HG02798 (cell line): Measurements from ENCODE around the gene NFIB.

Source experiments
- ATAC-seq: cut with Tn5 transposase; IDR thresholded peaks from one replicate; pipeline ENCODE4 v1.9.1; 2021; ENCODE audit warnings: mild to moderate bottlenecking; ENCODE audit not compliant: unreplicated experiment, poor library complexity

NFIB gene

DNA sequence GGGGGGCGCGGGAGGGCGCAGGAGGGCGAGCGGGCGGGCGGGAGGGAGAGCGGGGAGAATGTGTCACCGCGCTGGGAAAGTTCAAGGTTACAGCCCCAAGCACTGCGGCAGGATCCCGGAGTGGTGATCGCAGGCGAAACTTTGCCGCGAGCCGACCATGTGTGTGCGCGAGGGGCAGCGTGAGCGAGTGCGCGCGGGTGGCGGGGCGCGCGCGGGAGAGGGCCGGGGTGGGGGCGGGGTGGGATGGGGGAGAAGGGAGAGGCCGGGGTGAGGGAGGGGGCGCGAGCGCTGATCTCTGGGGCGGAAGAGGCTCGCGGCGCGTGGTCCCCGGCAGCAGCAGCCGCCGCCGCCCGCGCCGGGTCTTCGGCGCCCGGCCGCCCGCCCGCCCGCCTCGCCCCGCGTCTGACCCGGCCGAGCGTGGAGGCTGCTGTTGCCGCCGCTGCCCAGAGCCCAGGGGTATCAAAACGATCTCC lies at the start of gene NFIB:
Gene NFIB (minus strand): TSS at position 191 of the 473 bp plus-strand sequence. CDS start 630 bp downstream, outside the sequence.
- no peak for ATAC-seq

DNA sequence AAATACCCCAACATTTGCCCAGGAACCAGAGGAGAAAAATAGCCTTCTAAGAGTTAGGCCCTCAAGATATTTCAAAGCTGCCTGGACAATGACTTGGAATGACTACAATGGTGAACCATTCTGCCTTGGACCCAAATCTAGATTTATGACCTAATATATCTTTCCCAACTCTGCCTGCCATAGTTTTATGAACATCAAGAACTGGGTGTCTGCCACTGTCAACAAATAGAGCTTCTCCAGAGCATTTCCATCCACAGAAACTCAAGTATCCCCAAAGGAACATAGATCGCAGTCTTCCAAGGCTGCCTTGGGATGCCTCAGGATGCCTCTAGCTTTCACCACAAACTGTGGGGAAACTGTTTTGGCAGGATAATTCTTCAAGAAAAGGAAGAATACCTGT lies 48.2 kb upstream of the NFIB start:
- ATAC-seq: no peak

DNA sequence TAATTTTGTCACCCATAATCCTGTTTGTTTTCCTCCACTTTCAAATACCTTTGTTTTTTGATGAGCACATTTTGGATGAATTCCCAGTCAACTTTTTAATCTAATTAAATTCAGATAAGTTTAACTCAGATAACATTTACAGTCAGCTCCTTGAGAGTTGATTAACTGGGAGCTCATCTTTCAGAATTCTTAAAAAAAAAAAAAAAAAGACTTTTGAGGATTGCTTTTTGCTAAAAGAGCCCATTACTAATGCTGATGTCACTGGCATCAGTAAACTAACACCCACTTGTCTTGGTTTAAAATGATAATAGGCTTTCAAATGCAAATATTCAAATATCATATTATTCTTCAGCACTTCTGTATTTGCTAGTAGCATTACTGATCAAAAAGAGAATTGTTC lies 47.1 kb upstream of the NFIB start:
- ATAC-seq: no peak

DNA sequence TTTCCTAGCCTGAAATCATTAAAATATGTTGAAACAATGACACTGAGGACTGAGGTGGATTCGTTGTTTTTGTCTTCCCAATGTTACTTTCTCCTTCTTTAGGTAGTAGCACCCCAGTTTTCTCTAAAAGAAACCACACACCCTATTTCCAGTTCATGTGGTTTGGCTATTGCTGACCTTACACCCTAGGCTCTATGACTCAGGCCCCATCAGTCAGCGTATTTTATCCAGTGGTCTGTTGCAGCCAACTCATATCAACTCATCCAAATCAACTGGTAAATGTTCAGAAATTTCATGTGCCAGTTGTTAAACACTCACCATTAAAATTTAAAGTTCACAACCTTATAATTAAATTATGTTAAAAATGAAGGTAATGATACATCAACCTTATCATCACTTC lies 44.6 kb upstream of the NFIB start:
- ATAC-seq: no peak

DNA sequence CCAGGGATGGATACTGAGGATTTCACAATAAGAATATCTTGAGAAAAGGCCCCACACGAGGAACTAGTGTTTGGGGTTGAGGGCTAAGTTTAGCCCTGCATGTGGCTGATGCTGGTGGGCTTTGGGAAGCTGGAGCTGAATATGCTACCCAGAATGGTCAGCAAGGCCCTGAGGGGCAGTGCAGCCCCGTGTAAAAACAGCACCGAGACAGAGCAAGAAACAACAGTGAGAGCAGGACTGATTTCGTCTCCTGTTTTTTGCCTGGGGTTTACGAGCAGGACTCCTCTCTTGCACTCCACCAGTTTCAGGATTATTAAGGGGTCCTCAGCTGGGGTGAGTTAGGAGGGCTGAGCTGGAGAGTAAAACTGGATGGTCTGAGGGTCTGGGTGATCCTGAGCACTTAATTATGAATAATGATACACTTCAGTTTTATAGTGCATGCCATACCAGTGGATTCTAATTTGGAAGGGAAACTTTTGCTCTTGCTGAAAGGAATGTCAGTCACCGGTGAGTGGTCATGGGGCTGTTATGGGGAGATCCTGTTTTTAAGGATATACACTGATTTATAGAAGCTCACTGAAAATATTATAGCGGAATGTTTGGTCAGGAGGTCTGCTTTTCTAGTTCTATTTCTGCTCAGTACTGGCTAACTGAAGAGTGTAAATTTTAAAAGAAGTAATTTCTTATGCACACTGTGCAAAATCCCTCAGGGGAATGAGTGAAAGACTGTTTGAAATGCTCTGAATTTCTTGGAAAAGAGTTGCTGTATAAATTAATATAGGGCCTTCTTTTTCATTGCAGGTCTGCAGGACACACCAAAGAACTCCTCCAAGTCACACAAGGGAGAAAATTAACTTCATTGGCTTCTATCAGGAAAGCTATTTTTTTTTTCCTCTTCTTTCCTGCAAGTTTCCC lies 42.7 kb upstream of the NFIB start:
- no peak for ATAC-seq

DNA sequence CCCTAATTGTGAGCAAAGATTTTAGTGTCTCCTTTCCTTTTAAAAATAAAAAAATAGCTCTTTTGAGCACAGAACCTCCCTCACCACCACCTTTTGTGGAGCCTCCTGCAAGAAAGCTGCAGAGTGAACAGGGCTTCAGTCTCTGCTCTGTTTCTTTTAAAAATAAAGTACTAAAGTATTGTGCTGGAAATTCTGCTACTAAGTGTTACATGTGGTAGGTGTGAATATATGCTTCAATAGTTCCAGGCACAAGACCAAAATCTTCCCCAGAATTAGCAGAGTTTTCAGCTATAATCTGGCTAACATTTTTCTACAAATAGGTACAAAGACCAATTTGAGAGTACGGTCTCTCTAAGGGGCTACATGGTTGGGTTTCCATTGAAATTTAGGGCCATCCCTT lies 40.3 kb upstream of the NFIB start:
- ATAC-seq: no peak

DNA sequence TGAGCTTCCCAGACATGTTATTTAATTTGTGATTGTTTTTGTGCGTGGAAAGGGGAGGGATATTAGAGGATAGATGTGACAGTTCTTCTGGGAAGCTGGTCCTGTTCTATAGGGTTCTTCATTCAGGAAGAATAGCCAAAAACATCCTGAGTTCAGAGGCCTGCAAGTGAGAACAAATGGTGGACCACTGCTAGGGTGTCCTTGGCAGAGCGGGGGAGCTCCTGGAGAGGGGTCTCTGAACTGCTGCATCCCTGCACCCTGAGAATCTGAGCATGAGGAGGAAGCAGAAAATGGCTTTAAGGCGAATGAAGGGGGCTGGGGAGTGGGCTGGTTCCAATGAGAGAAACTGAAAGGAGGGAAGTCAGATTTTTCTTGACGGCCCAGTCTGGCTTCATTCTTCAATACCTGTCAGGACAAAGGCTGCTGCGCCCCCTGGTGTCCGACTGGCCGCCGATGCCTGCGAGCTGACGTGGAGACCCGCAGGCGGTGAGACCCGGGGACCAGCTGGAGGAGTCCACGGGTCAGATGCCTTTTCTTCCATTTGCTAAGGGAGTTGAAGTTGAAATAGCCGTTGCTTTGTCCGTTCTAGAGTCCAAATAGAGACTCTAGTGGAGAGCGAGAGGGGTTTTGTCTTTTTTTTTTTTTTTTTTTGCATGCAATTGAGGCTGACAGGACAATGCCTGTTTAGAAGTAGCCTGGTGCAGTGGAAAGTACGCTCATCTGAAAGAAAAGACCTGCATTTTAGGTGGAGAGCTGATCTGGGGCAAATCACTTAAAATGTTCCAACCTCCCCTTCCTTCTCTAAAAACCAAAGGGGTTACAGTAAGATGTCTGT lies 39.5 kb upstream of the NFIB start:
- peak; percentile 92 for ATAC-seq

DNA sequence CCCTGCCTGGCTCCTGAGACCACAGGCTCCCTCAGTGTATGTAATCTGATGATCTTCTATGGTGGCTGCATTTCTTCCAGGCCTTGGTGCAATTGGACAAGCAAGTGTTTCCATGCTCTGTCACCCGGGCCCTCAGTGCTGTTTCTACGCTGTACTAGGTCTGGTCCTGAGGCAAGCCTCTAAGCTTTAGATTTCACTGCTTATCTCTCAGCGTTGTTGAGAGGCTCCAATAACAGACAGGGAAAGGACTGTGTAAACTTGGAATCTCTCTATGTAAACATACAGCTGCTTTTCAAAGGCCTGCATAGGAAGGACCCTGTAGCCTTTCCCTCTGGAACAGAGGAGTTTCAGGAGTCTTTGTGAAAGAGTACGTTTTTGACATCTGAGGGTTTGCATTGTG lies 38.6 kb upstream of the NFIB start:
- ATAC-seq: no peak

DNA sequence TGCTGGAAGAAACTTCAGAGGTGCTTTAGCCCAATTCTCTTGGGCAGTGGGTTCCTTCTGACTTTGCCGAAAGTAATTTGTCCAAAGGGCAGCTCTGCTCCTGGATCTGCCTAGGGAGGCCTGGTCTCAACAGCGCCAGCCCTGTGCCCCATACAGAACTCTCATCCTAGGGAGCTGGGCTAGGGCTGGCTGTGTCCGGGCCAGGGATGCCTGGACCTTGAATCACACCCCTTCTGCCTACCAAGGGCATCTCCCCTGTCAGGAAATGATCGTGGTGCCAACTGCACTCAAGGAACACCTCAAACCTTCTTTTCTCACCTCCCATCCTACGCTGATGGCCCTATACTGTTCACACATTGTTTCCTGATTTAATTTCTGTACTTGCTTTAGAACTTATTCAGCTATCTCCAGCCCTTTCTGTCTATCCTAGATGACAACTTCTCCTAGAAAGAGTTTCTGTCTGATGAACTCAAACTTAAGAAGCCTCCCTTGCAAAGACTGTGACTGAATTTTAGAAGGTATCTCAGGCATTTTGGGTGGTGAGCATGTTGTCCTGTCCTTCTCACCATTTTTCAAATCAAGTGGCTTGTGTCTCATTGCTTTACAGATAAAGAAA lies 37.4 kb upstream of the NFIB start:
- no peak for ATAC-seq

DNA sequence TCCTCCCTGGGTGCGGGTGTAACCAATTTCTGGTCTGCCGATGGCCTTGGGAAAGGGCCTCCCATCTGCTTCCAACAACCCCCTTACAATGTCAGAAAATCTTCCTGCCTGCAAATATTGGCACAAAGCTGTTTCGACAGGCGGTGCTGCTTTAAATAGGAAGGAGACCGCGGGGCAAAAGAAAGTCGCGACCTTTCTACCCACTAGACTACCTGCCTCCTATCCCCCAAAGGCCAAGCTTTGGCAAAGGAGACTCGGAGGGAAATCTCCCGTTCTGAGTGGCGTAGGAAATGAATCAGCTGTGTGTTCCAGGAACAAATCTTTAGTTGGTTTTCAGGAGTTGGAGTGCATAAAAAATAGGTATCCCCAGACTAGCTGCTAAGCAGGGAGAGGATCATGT lies 36.8 kb upstream of the NFIB start:
- no peak for ATAC-seq

DNA sequence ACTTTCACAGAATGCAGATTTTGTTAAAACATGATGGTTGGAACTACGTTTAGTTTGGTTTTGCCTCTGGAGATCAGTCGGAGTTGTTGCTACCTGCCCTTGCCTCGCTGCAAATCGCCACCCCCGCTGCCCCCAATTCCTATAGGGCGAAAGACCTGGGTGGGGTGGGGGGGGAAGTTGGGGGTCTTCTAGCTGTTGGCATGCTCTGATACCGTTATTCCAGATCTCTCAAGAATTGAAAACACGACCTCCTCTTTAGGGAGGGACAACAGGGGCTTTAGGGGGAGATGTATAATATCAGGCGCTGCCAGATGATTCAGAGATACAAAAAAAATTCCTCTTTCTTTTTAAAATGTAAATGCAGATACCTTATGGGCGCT lies 36.4 kb upstream of the NFIB start:
- ATAC-seq: no peak

DNA sequence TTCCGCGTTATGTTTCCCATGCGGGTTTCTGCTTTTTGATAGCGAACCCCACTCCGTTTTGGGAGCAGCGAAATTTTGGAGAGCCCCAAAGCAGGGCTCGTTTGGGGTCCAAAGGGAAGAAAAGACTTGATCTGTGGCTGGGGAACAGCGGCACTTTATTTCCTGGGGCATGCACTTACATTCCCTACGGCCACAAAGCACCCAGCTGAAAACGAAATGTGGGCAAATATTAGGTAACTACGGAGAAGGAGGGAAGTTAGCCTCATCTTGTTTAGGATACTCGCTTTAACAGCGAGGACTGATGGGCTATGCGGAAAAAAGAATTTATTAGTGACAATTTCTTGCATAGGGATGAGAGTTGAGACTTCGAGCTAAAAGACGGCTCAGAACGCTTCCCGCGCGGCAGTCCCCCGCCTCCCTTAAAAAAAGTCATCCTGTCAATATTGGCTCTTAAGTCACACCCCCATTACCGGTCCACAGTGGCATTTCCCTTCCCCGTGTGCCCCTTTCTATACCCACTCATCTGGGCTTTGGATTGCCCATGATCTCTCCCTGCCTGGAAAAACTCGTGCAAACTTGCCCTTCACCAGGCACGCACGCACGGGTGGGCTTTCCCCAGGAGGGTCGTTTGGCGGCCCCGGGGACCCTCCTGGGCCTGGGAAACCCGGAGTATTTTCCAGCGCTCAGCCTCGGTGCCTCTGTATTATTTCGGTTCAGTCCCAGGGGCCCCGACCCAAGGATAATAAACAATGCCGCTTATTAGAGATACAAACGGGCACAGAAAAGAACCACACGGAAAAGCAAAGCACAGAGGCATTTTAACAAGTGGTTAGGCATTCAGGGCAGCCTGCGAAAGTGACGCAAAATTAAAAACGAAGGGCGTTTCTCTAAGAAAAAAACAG lies 35.8 kb upstream of the NFIB start:
- ATAC-seq: no peak

DNA sequence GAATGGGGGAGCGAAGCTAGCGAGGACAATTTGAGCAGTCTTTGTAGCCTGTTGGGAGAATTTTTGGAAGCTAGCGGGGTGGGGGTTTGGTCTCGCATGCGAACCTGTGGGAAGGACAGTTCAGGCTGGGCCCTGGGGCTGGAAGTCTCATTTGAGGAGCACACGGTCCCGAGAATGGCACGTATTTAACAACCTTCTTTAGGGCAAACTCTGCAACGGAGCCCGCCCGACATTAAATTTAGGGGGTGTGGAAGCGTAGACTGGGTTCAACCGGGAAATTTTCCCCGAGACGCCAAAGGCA lies 35.2 kb upstream of the NFIB start:
- no peak for ATAC-seq

DNA sequence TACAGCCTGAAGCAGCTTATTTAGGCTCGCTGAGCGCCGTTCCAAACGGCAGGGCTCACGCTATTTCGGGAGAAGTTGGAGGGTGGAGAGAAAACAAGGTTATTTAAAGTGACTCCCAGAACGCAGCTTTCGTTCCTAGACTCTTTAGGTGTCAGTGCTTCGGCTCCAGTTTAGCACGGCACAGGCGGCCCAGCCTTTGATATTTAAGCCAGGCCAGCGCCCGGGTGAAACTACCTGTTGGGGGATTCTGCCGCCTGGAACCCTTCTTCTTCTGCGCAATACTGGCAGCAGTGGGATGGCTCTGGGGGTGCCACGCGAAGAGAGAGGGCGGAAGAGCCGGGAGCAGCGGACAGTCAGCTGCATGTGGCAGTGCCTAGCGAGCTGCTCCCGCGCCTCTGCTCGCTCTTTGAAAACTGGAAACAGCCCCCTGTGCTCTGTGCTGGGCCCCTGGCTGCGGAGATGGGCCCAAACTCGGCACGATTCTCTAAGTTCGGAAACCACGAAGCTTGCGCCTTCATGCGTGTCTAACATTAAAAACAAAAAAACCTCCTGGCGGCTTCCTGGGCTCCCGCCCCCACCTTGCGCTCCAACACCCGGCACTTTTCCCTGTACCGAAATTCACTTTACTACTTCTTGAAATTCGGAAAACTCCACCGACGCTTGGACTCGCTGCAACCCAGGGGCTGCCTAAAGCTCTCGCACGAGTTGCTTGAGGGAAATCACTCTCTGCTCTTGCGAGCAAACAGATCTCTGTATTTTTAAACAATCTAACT lies 34.6 kb upstream of the NFIB start:
- no peak for ATAC-seq

DNA sequence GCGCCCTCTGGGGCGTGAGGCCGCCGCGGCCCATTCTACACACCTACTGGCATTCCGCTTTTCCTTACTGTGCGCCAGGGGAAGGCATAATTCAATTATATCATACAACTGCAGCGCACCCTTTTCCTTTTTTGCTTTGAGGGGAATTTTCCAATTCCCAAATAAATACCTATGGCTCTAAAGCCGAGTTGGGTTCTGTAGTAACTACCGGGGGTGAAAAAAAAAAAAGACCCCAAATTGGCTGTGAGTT lies 34.1 kb upstream of the NFIB start:
- ATAC-seq: no peak

DNA sequence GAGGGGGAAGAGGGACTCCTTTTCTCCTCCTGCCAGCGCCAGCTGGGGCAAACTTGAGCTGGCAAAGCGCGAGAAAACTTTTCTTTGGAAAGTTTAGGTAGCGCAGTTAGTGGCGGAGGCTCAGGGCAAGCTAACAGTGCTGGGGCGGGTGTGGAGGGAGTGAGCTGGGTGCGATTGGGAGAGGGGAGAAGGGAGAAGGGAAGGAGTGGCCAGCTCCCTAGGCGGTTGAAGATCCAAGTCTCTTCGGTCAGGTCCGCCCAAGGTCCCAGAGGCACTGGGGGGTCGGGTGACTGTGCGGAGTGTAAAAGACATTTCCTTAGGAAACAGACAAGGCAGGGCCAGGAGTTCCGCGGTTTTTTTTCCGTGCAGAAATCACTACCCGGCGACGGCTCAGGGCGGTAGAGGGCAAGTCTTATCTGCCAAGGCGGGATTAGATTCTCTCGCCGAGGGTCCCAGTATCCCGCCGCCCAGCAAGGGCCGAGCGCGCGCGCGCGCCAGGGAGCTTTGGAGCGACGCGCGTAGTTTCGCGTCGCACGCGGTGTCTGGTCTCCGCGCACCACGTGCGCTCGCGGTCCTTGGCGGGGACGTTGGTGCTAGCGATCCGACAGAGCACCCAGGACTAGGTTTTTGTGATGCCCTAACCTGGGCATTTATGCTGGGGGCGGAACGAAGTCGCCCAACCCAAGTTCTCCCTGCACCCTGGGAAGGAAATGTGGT lies 33.6 kb upstream of the NFIB start:
- ATAC-seq: no peak

DNA sequence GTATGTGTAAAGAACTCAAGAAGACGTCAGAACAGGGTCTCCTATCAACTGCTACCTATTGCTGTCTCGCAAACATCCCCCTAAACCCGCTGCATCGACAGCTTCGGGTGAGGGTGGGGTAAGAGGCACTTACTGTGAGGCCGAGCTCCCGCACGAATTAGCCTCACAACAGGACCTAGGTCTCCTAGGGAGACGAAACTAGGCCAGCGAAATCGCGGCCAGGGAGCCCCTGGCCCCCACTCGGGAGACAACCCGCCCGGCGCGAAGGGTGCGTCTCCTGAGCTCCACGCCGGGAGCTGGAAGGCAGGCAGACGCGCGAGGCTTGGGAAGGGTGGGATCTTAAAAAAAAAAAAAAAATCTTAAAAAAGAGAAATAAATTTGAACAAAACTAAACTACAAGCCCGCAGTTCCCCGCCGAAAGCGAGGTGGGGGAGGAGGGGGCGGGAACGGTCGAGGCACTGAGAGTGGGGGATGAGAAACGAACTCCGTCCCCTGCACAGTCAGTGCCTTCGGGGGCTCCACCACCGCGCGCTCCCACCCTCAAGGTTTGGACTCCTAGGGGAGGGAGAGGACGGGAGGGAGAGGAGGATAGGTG lies 33.0 kb upstream of the NFIB start:
- no peak for ATAC-seq

DNA sequence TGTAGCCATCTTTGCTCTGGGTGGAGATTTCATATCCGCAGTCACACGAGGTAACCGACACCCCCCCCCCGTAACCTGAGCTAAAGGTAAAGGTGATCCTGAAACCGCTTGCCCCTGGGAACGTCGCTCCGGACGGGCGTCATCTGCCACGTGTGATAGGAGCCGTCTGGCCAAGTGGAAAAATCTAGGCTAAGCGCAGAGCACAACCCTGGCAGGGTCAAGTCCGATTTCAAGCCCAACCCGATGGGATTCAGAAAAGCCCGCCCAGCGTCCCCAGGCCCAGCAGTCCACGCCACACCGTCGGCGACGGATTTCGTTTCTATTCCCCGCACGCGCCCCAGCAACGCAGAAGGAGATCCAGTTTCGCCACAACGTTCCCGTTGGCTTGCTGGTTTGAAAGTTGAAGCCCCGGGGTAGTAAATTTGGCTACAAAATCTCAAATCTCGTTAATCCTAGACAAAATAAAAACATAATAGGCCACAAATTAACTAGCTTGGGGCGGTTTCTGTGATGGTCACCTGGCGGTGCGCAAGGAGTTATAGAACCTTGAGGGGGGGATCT lies 32.4 kb upstream of the NFIB start:
- ATAC-seq: no peak
